ENCODE results near the gene CDC73. TPM values are rescaled to one million over a fixed set of nuclear protein-coding genes. Genes with fewer than 3 reads are reported as not detected.
A peak's percentile ranks its signal among the peaks of the same experiment; 100 is the strongest.

The CDC73 gene
- total and polyA plus RNA-seq, 7 donors: 5.3 to 30.1 (median 24.9) TPM

GRCh38 chr1:193123751-193124150 is 1.9 kb downstream of the CDC73 start:
- TF ChIP-seq CTCF (IDR thresholded peaks at IDR 0.05): no peak
- Histone ChIP-seq H3K4me3 (peak overlapping the region; percentile 92), H3K27ac (no peak overlapping the region), H3K4me1 (peaks cover 21% of the 10 kb centered on the region), H3K27me3 (ENCODE audit: insufficient read depth in 3 of 3, low read length in 2 of 3) (no peaks in the 10 kb centered on the region), H3K36me3 (ENCODE audit: insufficient read depth in 1 of 2, low read depth in 1 of 2) (peaks cover 0 to 19% of the 10 kb centered on the region in 2 donors), H3K9me3 (no peaks in the 10 kb centered on the region)
- DNase-seq (no peak), ATAC-seq (no peak)
- intact Hi-C loops (cut with DNase I): loop anchor here (2.0 to 5.0 kb wide), 4 partner anchors 19 to 316 kb away; partner anchors contain the start of genes GLRX2 (in 1 of the 2), RGS2 (in 1 of the 2), RO60 (in 1 of the 2) and UCHL5 (in 1 of the 2)

- Histone ChIP-seq H3K27ac (no peak overlapping the region), H3K4me3 (no peak overlapping the region), H3K4me1 (peaks cover 21% of the 10 kb centered on the region), H3K36me3 (ENCODE audit: insufficient read depth in 1 of 2, low read depth in 1 of 2) (peaks cover 0 to 31% of the 10 kb centered on the region in 2 donors), H3K27me3 (ENCODE audit: insufficient read depth in 3 of 3, low read length in 2 of 3) (no peaks in the 10 kb centered on the region), H3K9me3 (no peaks in the 10 kb centered on the region)
- intact Hi-C loops (cut with DNase I): no loop called here
- TF ChIP-seq CTCF (IDR thresholded peaks at IDR 0.05): no peak
- no peak for ATAC-seq
- WGBS, 3 donors: 82 to 93% (median 88%) methylated on average over 6 of the region's 6 CpGs
- DNase-seq: no peak
These were observed 3.5 kb downstream of the CDC73 start for GRCh38 chr1:193125369-193125768.

GRCh38 chr1:193131266-193131860 is 9.5 kb downstream of the CDC73 start:
- Histone ChIP-seq H3K27me3 (ENCODE audit: insufficient read depth in 3 of 3, low read length in 2 of 3) (no peaks in the 10 kb centered on the region), H3K9me3 (no peaks in the 10 kb centered on the region), H3K4me1 (no peaks in the 10 kb centered on the region), H3K27ac (no peak overlapping the region), H3K36me3 (ENCODE audit: insufficient read depth in 1 of 2, low read depth in 1 of 2) (peaks cover 0 to 53% of the 10 kb centered on the region in 2 donors), H3K4me3 (no peak overlapping the region)
- WGBS, 3 donors: 94 to 100% (median 94%) methylated on average over 2 of the region's 2 CpGs
- TF ChIP-seq CTCF (IDR thresholded peaks at IDR 0.05): no peak
- DNase-seq (no peak), ATAC-seq (no peak)
- intact Hi-C loops (cut with DNase I): loop anchor here in 1 of 2 donors (5.0 kb wide), 1 partner anchor 39 kb away; no protein-coding TSS in a partner anchor

- no peaks in the 10 kb centered on the region for H3K27me3 ChIP-seq (ENCODE audit: insufficient read depth in 3 of 3, low read length in 2 of 3)
- H3K4me1 ChIP-seq: no peaks in the 10 kb centered on the region
- no peaks in the 10 kb centered on the region for H3K9me3 ChIP-seq
- H3K36me3 ChIP-seq (ENCODE audit: insufficient read depth in 1 of 2, low read depth in 1 of 2): peaks cover 0 to 71% of the 10 kb centered on the region in 2 donors
- H3K27ac ChIP-seq: no peak overlapping the region
- ATAC-seq: no peak
- no peak for TF ChIP-seq CTCF (IDR thresholded peaks at IDR 0.05)
- intact Hi-C loops (cut with DNase I): no loop called here
- no peak for DNase-seq
- no peak overlapping the region for H3K4me3 ChIP-seq
- WGBS, 3 donors: 68 to 78% (median 68%) methylated on average over 7 of the region's 7 CpGs
These were observed 18.4 kb downstream of the CDC73 start for GRCh38 chr1:193140254-193140653.

GRCh38 chr1:193141804-193142203 is 20.0 kb downstream of the CDC73 start:
- Histone ChIP-seq H3K27ac (no peak overlapping the region), H3K36me3 (ENCODE audit: insufficient read depth in 1 of 2, low read depth in 1 of 2) (peaks cover 3 to 66% of the 10 kb centered on the region in 2 donors), H3K4me3 (no peak overlapping the region), H3K9me3 (no peaks in the 10 kb centered on the region), H3K27me3 (ENCODE audit: insufficient read depth in 3 of 3, low read length in 2 of 3) (no peaks in the 10 kb centered on the region), H3K4me1 (no peaks in the 10 kb centered on the region)
- WGBS, 3 donors: 74 to 82% (median 81%) methylated on average over 3 of the region's 3 CpGs
- intact Hi-C loops (cut with DNase I): no loop called here
- DNase-seq (no peak), ATAC-seq (no peak)
- TF ChIP-seq CTCF (IDR thresholded peaks at IDR 0.05): no peak

Measured in psoas muscle (tissue), 8 donors.